NCI-H526 treated with DMSO at 0.1 percent for 48 hours (cell line): ENCODE measurements around the gene ERCC6.

Experiments used
- DNase-seq: peaks from one replicate; lab custom pipeline; 2025; lab: John Stamatoyannopoulos, UW

ERCC6 gene

DNA sequence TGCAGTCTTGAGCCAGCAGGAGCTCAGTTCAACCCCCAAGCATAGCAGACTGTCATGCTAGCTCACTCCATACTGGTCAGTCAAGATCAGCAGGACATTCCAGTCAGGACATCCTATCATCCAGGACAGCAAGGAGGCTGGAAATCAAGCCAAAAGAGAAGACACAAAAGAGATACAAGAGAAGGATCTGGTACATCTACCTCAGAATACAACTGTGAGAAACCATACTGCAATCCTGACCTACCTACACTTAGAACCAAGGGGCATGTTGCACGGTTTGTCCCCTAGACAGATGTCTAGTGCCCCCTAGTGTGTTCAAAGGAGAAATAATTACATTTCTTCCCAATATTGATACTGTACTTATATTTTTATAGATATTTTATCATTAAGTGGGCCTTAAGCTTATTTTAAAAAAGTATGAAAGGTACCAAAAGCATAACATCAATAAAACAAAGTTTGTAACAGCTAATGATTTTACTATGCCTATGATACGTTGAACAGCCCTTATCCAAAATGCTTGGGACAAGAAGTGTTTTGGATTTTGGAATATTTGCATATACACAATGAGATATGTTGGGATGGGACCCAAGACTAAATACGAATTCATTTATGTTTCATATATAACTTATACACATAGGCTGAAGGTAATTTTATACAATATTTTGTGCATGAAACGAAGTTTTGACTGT, 26.7 kb downstream of the ERCC6 start:
- no peak for DNase-seq

DNA sequence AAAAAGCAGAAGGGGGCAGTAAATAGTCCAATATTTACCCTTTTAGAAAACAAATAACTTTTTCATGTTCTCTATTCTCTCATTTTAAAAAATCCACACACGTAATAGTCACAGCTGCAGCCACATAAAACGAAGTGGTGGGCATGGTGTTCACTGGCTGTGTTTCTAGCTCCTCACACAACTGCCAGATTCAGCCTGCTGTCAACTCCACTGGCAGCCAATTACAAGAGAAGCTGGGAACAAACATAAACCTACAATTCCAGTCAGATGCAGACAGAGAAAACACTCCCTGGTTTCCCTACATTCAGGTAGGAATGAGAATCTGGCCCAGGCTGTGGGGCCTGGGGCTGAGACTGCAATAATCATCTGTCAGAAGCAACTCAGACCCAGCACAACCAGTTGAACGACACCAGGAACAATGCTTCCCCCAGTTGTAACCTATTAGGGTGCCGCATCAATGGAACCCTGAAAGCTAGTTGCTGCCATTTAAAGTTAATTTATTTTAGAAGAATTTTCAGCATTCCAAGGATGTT, 29.1 kb downstream of the ERCC6 start:
- no peak for DNase-seq

DNA sequence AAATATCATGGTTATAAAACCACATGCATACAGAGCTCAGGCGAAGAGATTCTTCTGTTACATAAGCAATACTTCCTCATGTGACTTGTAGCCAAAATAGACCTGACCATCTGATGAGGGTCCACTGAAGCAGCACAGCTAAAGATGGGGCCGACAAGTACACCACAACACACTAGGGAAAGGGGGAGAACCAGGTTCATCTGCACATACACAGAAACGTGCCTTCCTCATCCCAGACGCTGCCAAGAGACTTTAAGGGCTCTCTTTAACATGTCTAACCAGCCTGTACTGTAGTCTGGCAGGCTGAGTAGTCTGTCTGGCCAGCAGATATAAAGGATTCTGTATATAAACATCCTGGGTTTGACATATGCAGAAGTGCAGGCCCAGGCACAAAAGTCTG, 30.3 kb downstream of the ERCC6 start:
- DNase-seq = no peak

DNA sequence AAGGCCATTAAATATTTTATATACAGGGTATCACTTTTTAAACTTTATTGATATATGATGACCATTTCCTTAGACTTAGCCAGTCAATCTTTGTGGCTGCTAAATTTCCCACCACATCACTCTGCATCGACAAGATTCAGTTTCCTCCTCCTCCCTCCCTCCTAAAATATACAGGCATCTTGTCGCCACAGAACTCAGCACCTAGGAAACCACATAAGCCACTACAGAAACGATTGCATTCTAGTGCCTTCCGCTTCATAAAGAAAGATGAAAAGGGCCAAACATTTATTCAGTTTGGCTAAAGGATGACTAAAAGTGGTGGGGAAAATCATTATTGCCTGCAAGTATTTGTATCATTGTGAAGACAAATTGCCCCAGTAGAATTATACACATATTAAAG, 30.7 kb downstream of the ERCC6 start:
- no peak for DNase-seq

DNA sequence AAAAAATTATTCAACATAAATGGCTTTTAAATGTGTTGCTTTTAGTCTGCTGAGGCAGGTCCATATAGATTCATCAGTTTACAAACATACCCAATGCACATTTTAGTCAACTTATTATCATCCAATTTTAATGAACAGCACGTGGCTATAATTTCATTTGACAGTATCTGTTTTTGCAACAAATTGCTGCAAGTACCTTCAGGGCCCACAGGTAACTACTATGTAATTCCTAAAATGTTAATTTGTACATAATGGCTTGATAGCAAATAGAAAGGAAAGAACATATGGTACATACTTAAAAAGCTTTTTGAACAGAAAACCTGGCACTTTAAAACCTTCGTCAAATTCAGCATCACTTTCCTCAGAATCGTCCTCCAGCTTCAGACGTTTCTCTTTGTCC, 33.3 kb downstream of the ERCC6 start:
- DNase-seq = no peak

DNA sequence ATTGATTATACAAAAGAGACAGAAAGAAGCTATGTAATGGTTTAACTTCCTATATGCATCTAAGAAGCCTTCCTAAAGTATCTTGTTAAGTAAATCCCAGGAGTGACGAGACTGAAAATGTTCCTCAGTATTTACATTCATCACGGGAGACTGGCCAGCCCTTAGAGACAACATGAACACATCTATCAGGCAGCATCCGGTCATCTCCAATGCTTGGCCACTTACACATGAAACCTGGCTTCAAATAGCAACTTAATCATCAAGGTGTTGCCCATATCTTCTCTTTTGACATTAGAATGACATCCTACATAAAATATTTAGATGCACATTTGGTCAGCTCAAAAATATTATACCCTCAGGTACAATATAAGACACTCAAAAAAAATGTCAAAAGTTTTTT, 33.8 kb downstream of the ERCC6 start:
- no peak for DNase-seq

DNA sequence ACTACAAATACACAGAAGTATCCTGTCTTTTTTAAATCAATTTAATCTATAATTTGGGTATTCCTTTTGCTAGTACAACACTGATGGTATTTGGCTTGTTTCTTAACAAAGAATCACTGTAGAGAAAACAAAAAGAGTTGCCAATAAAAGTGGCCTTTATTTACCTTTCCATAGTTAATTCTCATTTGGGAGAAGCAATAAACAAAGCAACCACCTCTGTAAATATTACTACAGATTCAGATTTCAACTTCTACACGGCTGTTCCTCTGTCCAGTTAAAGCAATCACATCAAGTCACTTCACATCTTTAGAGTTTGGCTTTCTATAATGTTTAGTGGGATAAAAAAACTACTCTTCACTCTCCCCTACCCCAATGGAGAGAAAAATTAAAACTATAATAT, 34.4 kb downstream of the ERCC6 start:
- no peak for DNase-seq

DNA sequence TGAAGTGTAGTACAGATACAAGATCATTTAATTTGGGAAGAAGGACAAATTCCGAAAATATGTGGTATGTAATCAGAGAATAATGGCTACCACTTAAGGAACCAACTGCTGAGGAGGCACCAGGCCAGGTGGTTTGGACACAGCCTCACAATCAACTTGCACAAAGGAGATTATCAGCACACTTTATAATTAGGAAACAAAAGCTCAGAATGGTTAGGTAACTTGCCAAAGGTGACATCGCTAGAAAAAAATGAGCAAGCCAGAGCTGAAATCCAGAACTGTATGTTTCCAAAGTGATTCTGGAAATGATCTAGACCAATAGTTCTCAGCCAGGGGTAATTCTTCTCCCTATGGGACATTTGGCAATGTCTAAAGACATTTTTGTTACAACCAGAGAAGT, 36.6 kb downstream of the ERCC6 start:
- DNase-seq = no peak

DNA sequence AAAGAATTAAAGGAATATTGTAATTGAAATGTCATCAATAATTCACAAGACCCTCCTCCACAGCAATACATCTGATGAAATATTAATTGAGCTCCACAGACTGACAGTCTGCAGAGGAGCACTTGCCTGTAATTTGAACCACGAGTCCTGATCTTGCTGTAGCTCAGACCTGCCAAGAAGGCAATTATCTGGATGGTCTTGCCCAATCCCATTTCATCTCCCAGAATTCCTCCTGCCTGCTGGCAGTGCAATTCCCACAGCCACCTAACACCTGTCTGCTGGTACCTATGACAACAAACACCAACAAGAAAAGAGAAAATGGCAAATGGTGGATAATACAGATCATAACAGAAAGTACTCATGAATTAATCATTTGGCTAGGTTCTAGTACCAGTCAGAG, 38.5 kb downstream of the ERCC6 start:
- DNase-seq = no peak

DNA sequence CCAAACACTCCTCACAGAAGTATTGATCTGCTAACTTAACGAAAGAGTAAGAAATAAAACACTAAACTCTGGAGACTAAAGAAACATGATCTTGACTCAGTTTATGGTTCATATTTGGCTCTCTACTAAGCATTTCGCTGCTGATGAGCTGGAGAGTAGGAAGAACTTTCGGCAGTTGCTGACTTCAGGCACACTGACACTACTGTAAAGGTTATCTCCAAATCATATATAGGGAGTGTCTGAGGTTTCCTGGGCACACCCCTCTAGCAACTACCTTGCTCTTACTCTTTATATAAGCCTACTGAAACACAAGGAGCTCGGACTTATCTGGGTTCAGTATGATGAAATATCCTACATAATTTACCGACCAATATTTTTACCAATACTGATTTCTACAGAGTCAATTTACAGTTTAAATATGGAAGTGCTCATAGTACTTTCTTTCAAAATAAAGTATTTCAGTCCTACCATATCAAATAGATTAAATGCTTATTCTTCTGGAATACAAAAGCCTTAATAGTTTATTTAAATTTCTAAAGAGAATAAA, 39.5 kb downstream of the ERCC6 start:
- no peak for DNase-seq

DNA sequence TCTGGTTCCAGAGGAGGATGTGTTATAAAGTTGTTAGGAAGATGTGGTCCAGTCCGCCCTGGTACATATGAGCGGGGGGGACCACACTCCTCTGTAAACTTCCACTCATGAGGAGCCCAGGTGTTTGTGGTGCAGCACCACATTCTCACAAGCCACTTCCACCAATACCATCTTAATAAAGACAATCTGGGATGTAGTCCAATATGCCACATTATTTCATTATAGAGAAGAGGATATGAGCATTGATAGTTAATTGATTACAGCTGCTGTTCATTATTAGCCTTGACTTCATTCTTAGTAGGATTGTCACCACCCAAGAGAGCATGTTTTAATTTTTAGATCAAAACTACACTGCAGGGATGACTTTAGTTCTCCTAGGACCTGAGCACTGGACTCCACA, 40.5 kb downstream of the ERCC6 start:
- DNase-seq = no peak

DNA sequence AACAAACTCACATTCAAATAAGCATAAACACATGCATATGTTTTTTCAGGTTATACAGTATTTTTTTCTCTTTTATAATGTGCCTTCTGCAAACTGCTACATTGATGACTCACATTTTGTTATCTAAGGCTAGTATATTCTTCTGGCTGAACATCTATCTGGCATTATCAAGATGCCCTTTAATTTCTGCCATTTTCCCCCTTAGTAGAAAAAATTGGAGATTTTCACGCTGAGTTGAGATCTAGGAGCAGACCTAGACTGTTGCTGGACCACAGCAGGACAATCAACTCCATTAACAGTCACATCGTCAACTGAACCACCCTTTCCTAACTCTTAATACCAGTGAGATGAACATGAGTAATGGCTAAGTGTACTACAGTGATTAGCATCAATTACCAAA, 41.6 kb downstream of the ERCC6 start:
- DNase-seq = no peak

DNA sequence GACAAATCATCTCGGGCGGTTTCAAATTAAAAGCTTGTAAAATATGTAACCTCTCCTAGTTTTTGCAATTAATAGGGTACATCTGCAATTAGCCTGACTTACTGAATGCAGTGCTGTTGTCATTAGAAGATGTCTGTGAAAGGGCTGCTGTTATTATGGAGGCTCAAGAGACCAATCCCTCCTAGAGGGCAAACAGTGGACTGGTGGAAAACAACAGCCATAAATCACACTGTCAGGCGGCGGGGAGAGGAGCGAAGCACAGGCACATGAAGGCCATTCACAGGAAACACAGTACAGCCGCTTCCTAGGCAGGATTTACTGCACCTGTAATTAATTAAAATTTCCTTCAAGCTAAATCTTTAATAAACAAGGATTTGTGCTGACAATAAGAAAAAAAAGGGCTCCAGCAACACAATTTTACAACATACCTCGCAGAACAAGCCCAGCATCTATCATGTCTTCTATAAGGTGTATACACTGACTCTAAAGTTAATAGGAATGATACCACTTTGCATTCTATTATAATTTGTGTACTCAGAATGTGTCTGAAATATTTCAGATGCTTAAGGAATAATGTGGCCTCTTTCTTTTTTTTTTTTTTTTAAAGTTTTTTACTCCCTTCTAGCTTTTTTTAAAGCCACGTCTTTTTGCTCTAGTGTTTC, 50.7 kb downstream of the ERCC6 start:
- no peak for DNase-seq

DNA sequence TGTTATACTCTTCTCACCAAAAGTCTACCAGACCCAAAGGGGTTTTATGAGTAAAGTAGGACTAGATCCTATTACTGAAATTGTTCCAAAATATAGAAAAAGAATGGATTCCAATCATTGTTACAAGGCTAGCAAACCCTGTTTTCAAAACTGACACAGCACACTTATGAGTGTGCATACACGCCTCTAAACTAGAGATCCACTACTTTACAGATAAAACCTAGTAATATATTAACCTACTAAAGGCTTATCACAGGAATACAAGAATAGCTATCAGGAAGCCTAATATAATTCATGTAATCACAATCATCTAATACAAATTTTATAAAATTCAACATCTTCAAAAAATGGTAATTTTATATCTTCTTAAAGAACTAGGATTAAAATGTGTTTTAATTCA, 52.2 kb downstream of the ERCC6 start:
- no peak for DNase-seq

DNA sequence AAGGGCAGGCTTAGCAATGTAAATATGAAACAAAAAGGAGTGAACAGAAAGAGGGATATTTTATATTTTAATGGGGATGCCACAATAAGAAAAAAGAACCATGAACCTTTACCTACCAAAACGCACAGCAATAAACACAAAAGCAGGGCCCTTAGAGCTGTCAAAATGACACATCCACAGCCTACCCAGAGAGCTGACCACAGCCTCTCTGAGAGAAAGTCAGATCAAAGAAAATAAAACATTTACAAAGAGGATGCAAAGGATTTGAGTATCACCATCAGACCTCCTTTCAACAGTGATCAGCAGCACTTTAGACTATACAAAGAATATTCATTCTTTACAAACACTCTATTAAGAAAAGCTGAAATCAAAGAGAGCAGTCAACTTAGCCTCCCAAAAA, 52.9 kb downstream of the ERCC6 start:
- DNase-seq = no peak

DNA sequence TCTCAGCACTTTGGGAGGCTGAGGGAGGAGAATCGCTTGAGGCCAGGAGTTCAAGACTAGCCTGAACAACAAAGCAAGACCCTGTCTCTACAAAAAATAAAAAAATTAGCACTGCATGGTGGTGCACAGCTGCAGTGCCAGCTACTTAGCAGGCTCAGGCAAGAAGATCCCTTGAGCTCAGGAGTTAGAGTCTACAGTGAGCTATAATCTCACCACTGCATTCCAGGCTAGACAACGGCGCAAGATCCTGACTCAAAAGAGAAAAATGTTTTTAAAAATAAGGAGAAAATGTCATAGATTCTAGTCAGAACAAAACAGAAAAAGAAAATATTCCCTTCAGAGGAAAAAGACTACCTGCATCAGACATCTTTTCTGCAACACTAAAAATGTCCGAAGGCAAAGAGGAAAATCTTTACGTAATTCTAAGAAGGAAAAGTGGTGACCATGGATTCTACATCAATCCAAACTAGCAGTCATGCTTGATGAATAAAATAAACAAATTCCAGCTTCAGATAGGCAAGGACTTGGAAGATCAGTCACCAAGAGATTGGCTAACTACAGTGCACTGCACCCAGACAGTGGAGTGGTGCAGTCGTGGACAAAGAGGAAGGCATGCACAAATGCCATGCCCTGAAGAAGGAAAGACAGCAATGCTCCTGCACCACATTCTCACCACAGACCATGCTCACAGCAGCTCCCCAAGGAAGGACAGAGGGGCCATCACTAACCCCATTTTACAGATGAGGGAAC, 54.3 kb downstream of the ERCC6 start:
- DNase-seq = no peak

DNA sequence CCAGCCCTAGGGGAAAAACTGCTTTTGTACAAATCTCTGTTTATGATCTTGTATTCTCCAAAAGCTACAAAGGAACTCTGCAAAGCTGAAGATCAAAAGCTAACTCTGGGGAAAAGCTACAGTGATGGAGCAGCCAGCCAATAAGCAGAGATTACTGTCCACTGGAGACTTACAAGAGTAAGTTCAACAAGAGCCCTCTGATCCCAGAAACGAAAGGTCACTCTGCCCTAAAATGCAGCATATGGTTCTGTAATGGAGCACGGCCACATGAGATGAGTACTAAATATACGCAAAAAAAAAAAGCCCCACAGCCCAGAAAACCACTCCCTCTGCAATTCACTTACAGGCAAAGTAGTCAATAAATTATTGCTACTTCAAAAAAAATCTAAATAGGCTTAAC, 60.1 kb downstream of the ERCC6 start:
- DNase-seq = no peak

DNA sequence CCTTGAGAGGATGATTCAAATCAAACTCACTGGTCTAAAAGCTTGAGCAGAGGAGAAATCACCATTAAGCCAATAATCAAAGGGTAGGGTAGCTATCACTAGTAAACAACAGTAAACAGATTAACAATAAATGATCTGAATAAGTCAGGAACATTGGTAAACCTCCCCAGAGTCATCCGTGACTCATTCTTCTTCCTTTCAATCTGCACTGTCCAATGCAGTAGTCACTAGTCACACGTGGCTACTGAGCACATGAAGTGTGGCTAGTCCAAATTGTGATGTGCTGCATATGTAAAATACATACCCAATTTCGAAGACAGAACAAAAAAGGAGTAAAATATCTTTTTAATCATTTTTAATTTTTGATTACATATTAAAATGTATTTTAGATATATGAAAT, 64.0 kb downstream of the ERCC6 start:
- no peak for DNase-seq

DNA sequence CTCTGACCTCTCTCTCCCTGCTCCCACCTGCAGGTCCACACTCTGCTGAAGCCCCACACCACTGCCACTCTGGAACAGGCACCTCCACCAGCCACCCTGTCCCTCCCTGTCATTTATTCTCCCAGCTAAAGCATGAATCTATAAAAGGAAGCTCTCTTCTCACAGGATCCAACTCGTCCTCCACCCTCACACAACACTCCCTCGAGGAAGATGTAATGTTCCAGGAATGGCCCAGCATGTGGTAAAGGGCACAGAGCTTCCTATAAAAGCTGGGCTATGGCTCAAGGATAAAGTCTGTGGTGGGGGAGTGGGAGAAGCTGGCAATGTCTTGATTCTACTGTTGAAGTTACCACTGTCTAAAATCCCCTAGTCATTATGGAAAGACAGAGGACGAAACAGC, 67.4 kb downstream of the ERCC6 start:
- DNase-seq = no peak

DNA sequence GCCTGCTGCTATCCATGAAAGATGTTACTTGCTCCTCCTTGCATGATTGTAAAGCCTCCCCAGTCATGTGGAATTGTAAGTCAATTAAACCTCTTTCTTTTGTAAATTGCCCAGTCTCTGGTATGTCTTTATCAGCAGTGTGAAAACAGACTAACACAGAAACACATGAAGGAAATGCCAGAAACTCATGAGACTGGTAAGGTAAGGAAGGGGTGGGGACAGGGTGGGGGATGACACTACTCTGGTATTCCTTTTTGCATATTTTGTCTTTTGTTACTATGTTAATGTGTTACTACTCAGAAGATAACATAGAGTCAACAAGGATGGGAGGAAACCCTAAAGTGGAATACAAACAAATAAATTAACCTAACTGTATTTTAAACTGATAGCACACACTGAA, 73.2 kb downstream of the ERCC6 start:
- DNase-seq = no peak
